ENCODE data around the gene LIPM.
"Not testable (repeated sequence)": the region's sequence is repeated elsewhere in the genome, so short reads cannot be mapped to it uniquely, and the experiment has no call there.

Gene LIPM

GRCh38 chr10:88835096-88835909 lies 32.8 kb downstream of the LIPM start:
- DNase-seq (ENCODE audit: low read depth in 2 of 2) = peak; percentile 93 to 94
- peak; percentile 77 for TF ChIP-seq CTCF (IDR thresholded peaks at IDR 0.05; ENCODE audit: low read depth, low read length)
- H3K4me3 ChIP-seq (replicated peaks in 1 of 2; ENCODE audit: low read depth in 2 of 2, low read length in 2 of 2) = no peak overlapping the region

- H3K4me3 ChIP-seq (replicated peaks in 1 of 2; ENCODE audit: low read depth in 2 of 2, low read length in 2 of 2) = no peak overlapping the region
- no peak for DNase-seq (ENCODE audit: low read depth in 2 of 2)
- no peak for TF ChIP-seq CTCF (IDR thresholded peaks at IDR 0.05; ENCODE audit: low read depth, low read length)
Observed at GRCh38 chr10:88835910-88836221, 33.3 kb downstream of the LIPM start.

- not testable (repeated sequence) for H3K4me3 ChIP-seq (replicated peaks in 1 of 2; ENCODE audit: low read depth in 2 of 2, low read length in 2 of 2)
- peak in 1 of 2 donors; percentile 18 for DNase-seq (ENCODE audit: low read depth in 2 of 2)
Observed at GRCh38 chr10:88837632-88838031, 35.1 kb downstream of the LIPM start.

- no peak overlapping the region for H3K4me3 ChIP-seq (replicated peaks in 1 of 2; ENCODE audit: low read depth in 2 of 2, low read length in 2 of 2)
- DNase-seq (ENCODE audit: low read depth in 2 of 2) = no peak
- TF ChIP-seq CTCF (IDR thresholded peaks at IDR 0.05; ENCODE audit: low read depth, low read length) = no peak
Observed at GRCh38 chr10:88838766-88839350, 36.3 kb downstream of the LIPM start.

GRCh38 chr10:88840104-88840503 lies 37.6 kb downstream of the LIPM start:
- H3K4me3 ChIP-seq (replicated peaks in 1 of 2; ENCODE audit: low read depth in 2 of 2, low read length in 2 of 2) = no peak overlapping the region
- no peak for TF ChIP-seq CTCF (IDR thresholded peaks at IDR 0.05; ENCODE audit: low read depth, low read length)
- peak; percentile 21 to 79 for DNase-seq (ENCODE audit: low read depth in 2 of 2)

GRCh38 chr10:88840881-88841280 lies 38.4 kb downstream of the LIPM start:
- no peak overlapping the region for H3K4me3 ChIP-seq (replicated peaks in 1 of 2; ENCODE audit: low read depth in 2 of 2, low read length in 2 of 2)
- DNase-seq (ENCODE audit: low read depth in 2 of 2) = no peak
- TF ChIP-seq CTCF (IDR thresholded peaks at IDR 0.05; ENCODE audit: low read depth, low read length) = no peak

- DNase-seq (ENCODE audit: low read depth in 2 of 2) = no peak
- TF ChIP-seq CTCF (IDR thresholded peaks at IDR 0.05; ENCODE audit: low read depth, low read length) = no peak
- no peak overlapping the region for H3K4me3 ChIP-seq (replicated peaks in 1 of 2; ENCODE audit: low read depth in 2 of 2, low read length in 2 of 2)
Observed at GRCh38 chr10:88841316-88842111, 39.0 kb downstream of the LIPM start.

All from cardiac fibroblast (primary cell).